Measurements from ENCODE around the gene IGFL4.

The IGFL4 gene

GRCh38 chr19:46017095-46017429 is 23.7 kb downstream of the IGFL4 start:
- Histone ChIP-seq H3K9ac (ENCODE audit: low read length) (no peak overlapping the region), H3K14ac (ENCODE audit: low read length) (no peak overlapping the region), H3K36me3 (ENCODE audit: control insufficient read depth in 1 of 2, insufficient read depth in 2 of 2, low read length in 2 of 2) (peaks cover 4 to 9% of the 10 kb centered on the region in 2 experiments), H3K18ac (ENCODE audit: low read length) (no peak overlapping the region), H2AK5ac (ENCODE audit: low read length) (no peak overlapping the region), H3K79me1 (ENCODE audit: low read length) (no peaks in the 10 kb centered on the region), H3K27ac (ENCODE audit: low read depth, low read length) (no peak overlapping the region), H2AFZ (ENCODE audit: insufficient read depth, low read length, poor library complexity) (no peak overlapping the region), H4K12ac (ENCODE audit: low read depth, low read length) (no peak overlapping the region), H2BK120ac (ENCODE audit: insufficient read depth, low read length, poor library complexity) (no peak overlapping the region), H3K27me3 (ENCODE audit: insufficient read depth, low read length) (peaks cover 21% of the 10 kb centered on the region), H3K23ac (ENCODE audit: low read length) (no peak overlapping the region), H3K9me3 (ENCODE audit: insufficient read depth, low read depth, low read length) (peaks cover 5% of the 10 kb centered on the region), H3K4me2 (ENCODE audit: low read length) (no peak overlapping the region), H4K8ac (ENCODE audit: low read depth, low read length) (no peak overlapping the region), H3K79me2 (ENCODE audit: control insufficient read depth, insufficient read depth, low read length, poor library complexity) (peaks cover 2% of the 10 kb centered on the region), H2BK12ac (ENCODE audit: low read length) (no peak overlapping the region), H2BK5ac (ENCODE audit: low read depth, low read length, poor library complexity) (no peak overlapping the region), H3K4ac (ENCODE audit: low read depth, low read length) (no peak overlapping the region), H3K4me1 (ENCODE audit: control insufficient read depth in 1 of 2, insufficient read depth in 2 of 2, low read length in 2 of 2) (peaks cover 12 to 19% of the 10 kb centered on the region in 2 experiments), H4K91ac (ENCODE audit: low read depth, low read length) (no peak overlapping the region), H3K4me3 (ENCODE audit: low read depth, low read length) (no peak overlapping the region)
- no peak for DNase-seq
- WGBS (ENCODE audit: extremely low coverage, insufficient coverage, insufficient read length): no CpG with 5 or more reads among the region's 7 CpGs

GRCh38 chr19:46016426-46017094 is 24.2 kb downstream of the IGFL4 start:
- Histone ChIP-seq H3K18ac (ENCODE audit: low read length) (peak overlapping the region; percentile 44), H3K4me1 (ENCODE audit: control insufficient read depth in 1 of 2, insufficient read depth in 2 of 2, low read length in 2 of 2) (peaks cover 12 to 19% of the 10 kb centered on the region in 2 experiments), H2BK12ac (ENCODE audit: low read length) (peak overlapping the region; percentile 24), H3K9me3 (ENCODE audit: insufficient read depth, low read depth, low read length) (peaks cover 5% of the 10 kb centered on the region), H4K12ac (ENCODE audit: low read depth, low read length) (no peak overlapping the region), H4K91ac (ENCODE audit: low read depth, low read length) (no peak overlapping the region), H3K79me1 (ENCODE audit: low read length) (no peaks in the 10 kb centered on the region), H4K8ac (ENCODE audit: low read depth, low read length) (no peak overlapping the region), H3K79me2 (ENCODE audit: control insufficient read depth, insufficient read depth, low read length, poor library complexity) (peaks cover 2% of the 10 kb centered on the region), H3K14ac (ENCODE audit: low read length) (no peak overlapping the region), H2BK5ac (ENCODE audit: low read depth, low read length, poor library complexity) (no peak overlapping the region), H3K4ac (ENCODE audit: low read depth, low read length) (no peak overlapping the region), H3K4me2 (ENCODE audit: low read length) (peak overlapping the region; percentile 74), H3K9ac (ENCODE audit: low read length) (no peak overlapping the region), H2AFZ (ENCODE audit: insufficient read depth, low read length, poor library complexity) (no peak overlapping the region), H3K27ac (ENCODE audit: low read depth, low read length) (no peak overlapping the region), H3K23ac (ENCODE audit: low read length) (no peak overlapping the region), H3K27me3 (ENCODE audit: insufficient read depth, low read length) (peaks cover 21% of the 10 kb centered on the region), H2AK5ac (ENCODE audit: low read length) (peak overlapping the region; percentile 68), H3K36me3 (ENCODE audit: control insufficient read depth in 1 of 2, insufficient read depth in 2 of 2, low read length in 2 of 2) (peaks cover 4 to 9% of the 10 kb centered on the region in 2 experiments), H2BK120ac (ENCODE audit: insufficient read depth, low read length, poor library complexity) (no peak overlapping the region), H3K4me3 (ENCODE audit: low read depth, low read length) (peak overlapping the region; percentile 8)
- WGBS (ENCODE audit: extremely low coverage, insufficient coverage, insufficient read length): no CpG with 5 or more reads among the region's 48 CpGs
- peak; percentile 77 to 90 for DNase-seq

- Histone ChIP-seq H3K79me1 (ENCODE audit: low read length) (no peaks in the 10 kb centered on the region), H4K8ac (ENCODE audit: low read depth, low read length) (no peak overlapping the region), H2AK5ac (ENCODE audit: low read length) (no peak overlapping the region), H3K4me2 (ENCODE audit: low read length) (peak overlapping the region; percentile 74), H3K27me3 (ENCODE audit: insufficient read depth, low read length) (peaks cover 21% of the 10 kb centered on the region), H3K18ac (ENCODE audit: low read length) (no peak overlapping the region), H2BK12ac (ENCODE audit: low read length) (peak overlapping the region; percentile 24), H3K79me2 (ENCODE audit: control insufficient read depth, insufficient read depth, low read length, poor library complexity) (peaks cover 2% of the 10 kb centered on the region), H3K4me1 (ENCODE audit: control insufficient read depth in 1 of 2, insufficient read depth in 2 of 2, low read length in 2 of 2) (peaks cover 12 to 19% of the 10 kb centered on the region in 2 experiments), H3K9ac (ENCODE audit: low read length) (no peak overlapping the region), H4K12ac (ENCODE audit: low read depth, low read length) (no peak overlapping the region), H3K36me3 (ENCODE audit: control insufficient read depth in 1 of 2, insufficient read depth in 2 of 2, low read length in 2 of 2) (peaks cover 4 to 9% of the 10 kb centered on the region in 2 experiments), H3K23ac (ENCODE audit: low read length) (no peak overlapping the region), H3K4me3 (ENCODE audit: low read depth, low read length) (peak overlapping the region; percentile 32), H2BK5ac (ENCODE audit: low read depth, low read length, poor library complexity) (no peak overlapping the region), H3K9me3 (ENCODE audit: insufficient read depth, low read depth, low read length) (peaks cover 5% of the 10 kb centered on the region), H2AFZ (ENCODE audit: insufficient read depth, low read length, poor library complexity) (no peak overlapping the region), H3K27ac (ENCODE audit: low read depth, low read length) (no peak overlapping the region), H2BK120ac (ENCODE audit: insufficient read depth, low read length, poor library complexity) (no peak overlapping the region), H3K14ac (ENCODE audit: low read length) (no peak overlapping the region), H3K4ac (ENCODE audit: low read depth, low read length) (no peak overlapping the region), H4K91ac (ENCODE audit: low read depth, low read length) (no peak overlapping the region)
- WGBS (ENCODE audit: extremely low coverage, insufficient coverage, insufficient read length): no CpG with 5 or more reads among the region's 63 CpGs
- no peak for DNase-seq
Observed at GRCh38 chr19:46015687-46016425, 24.9 kb downstream of the IGFL4 start.

GRCh38 chr19:46014941-46015686 is 25.7 kb downstream of the IGFL4 start:
- no peak overlapping the region for H2BK120ac ChIP-seq (ENCODE audit: insufficient read depth, low read length, poor library complexity)
- no peak overlapping the region for H3K27ac ChIP-seq (ENCODE audit: low read depth, low read length)
- no peak overlapping the region for H3K14ac ChIP-seq (ENCODE audit: low read length)
- no peak overlapping the region for H2AK5ac ChIP-seq (ENCODE audit: low read length)
- H3K27me3 ChIP-seq (ENCODE audit: insufficient read depth, low read length): peaks cover 21% of the 10 kb centered on the region
- no peak overlapping the region for H4K91ac ChIP-seq (ENCODE audit: low read depth, low read length)
- no CpG with 5 or more reads among the region's 74 CpGs for WGBS (ENCODE audit: extremely low coverage, insufficient coverage, insufficient read length)
- peaks cover 12 to 19% of the 10 kb centered on the region in 2 experiments for H3K4me1 ChIP-seq (ENCODE audit: control insufficient read depth in 1 of 2, insufficient read depth in 2 of 2, low read length in 2 of 2)
- H3K36me3 ChIP-seq (ENCODE audit: control insufficient read depth in 1 of 2, insufficient read depth in 2 of 2, low read length in 2 of 2): peaks cover 4 to 9% of the 10 kb centered on the region in 2 experiments
- H2BK12ac ChIP-seq (ENCODE audit: low read length): no peak overlapping the region
- H3K23ac ChIP-seq (ENCODE audit: low read length): no peak overlapping the region
- H3K9me3 ChIP-seq (ENCODE audit: insufficient read depth, low read depth, low read length): peaks cover 5% of the 10 kb centered on the region
- peaks cover 2% of the 10 kb centered on the region for H3K79me2 ChIP-seq (ENCODE audit: control insufficient read depth, insufficient read depth, low read length, poor library complexity)
- H2AFZ ChIP-seq (ENCODE audit: insufficient read depth, low read length, poor library complexity): no peak overlapping the region
- H3K79me1 ChIP-seq (ENCODE audit: low read length): no peaks in the 10 kb centered on the region
- H3K4me3 ChIP-seq (ENCODE audit: low read depth, low read length): peak overlapping the region; percentile 35
- H3K18ac ChIP-seq (ENCODE audit: low read length): no peak overlapping the region
- no peak overlapping the region for H4K12ac ChIP-seq (ENCODE audit: low read depth, low read length)
- no peak overlapping the region for H2BK5ac ChIP-seq (ENCODE audit: low read depth, low read length, poor library complexity)
- H3K4ac ChIP-seq (ENCODE audit: low read depth, low read length): no peak overlapping the region
- peak overlapping the region; percentile 69 for H3K4me2 ChIP-seq (ENCODE audit: low read length)
- H3K9ac ChIP-seq (ENCODE audit: low read length): no peak overlapping the region
- no peak overlapping the region for H4K8ac ChIP-seq (ENCODE audit: low read depth, low read length)
- peak in 1 of 2 donors; percentile 40 for DNase-seq
